Karpas-422 (cell line): Measurements from ENCODE around the gene CTSW. TPM values are rescaled to one million over a fixed set of nuclear protein-coding genes. Genes with fewer than 3 reads are reported as not detected.

Source experiments
- DNase-seq: peaks from one replicate; pipeline ENCODE4 v3.0.0-alpha.2; 2015
- H2AFZ ChIP-seq: fragments of 200-600 bp; sonication (generic); 2 replicates; pipeline ENCODE4 v1.6.1; 2014; ENCODE audit warnings: antibody characterized with exemption, low read length, mixed read lengths
- H3K27ac ChIP-seq: fragments of 200-600 bp; sonication (generic); 2 replicates; pipeline ENCODE4 v1.5.1; 2014; ENCODE audit warnings: mild to moderate bottlenecking, low read length, moderate library complexity
- H3K27me3 ChIP-seq: fragments of 200-600 bp; sonication (generic); 2 replicates; pipeline ENCODE4 v1.6.1; 2014; ENCODE audit warnings: low read length, mixed read lengths
- H3K36me3 ChIP-seq: fragments of 200-600 bp; sonication (generic); 2 replicates; pipeline ENCODE4 v1.6.1; 2014; ENCODE audit warnings: low read length, mixed read lengths; ENCODE audit not compliant: insufficient read depth
- H3K4me1 ChIP-seq: fragments of 200-600 bp; sonication (generic); 2 replicates; pipeline ENCODE4 v1.6.1; 2014; ENCODE audit warnings: mild to moderate bottlenecking, low read length, mixed read lengths
- H3K4me2 ChIP-seq: fragments of 200-600 bp; sonication (generic); 2 replicates; pipeline ENCODE4 v1.6.1; 2014; ENCODE audit warnings: low read length, low read depth, mild to moderate bottlenecking; ENCODE audit not compliant: poor library complexity, severe bottlenecking
- H3K4me3 ChIP-seq: fragments of 200-600 bp; sonication (generic); 2 replicates; pipeline ENCODE4 v1.5.1; 2014; ENCODE audit warnings: mild to moderate bottlenecking, antibody characterized with exemption, low read length, mixed read lengths
- H3K79me2 ChIP-seq: fragments of 200-600 bp; sonication (generic); 2 replicates; pipeline ENCODE4 v1.6.1; 2014; ENCODE audit warnings: mild to moderate bottlenecking, low read length, mixed read lengths
- H3K9ac ChIP-seq: fragments of 200-600 bp; sonication (generic); 2 replicates; pipeline ENCODE4 v1.6.0; 2014; ENCODE audit warnings: low read length
- H3K9me2 ChIP-seq: fragments of 200-600 bp; sonication (generic), shearing (Covaris generic); replicated peaks from 2 replicates; pipeline ENCODE4 v1.6.0; 2014; ENCODE audit warnings: mild to moderate bottlenecking, low read length, moderate library complexity; ENCODE audit not compliant: insufficient read depth
- H3K9me3 ChIP-seq: fragments of 300-700, 200-600 bp; sonication (generic); 2 replicates; pipeline ENCODE4 v1.6.1; 2014; ENCODE audit warnings: low read length, mixed read lengths
- H4K20me1 ChIP-seq: fragments of 200-600 bp; sonication (generic); 2 replicates; pipeline ENCODE4 v1.6.1; 2014; ENCODE audit warnings: mild to moderate bottlenecking, antibody characterized with exemption, low read length, low read depth; ENCODE audit not compliant: insufficient read depth
- total RNA-seq: library from RNA; depleted of rRNA; stranded (reverse); fragments of >200 nt; shearing (Covaris generic); gene quantifications from 2 replicates; pipeline ENCODE4 v1.2.3, GENCODE V29; 2014; ENCODE audit warnings: low replicate concordance

CTSW gene
- total RNA-seq, 1 experiment from 2014 or later, result not detected

- H3K36me3 ChIP-seq, result peaks cover 4% of the 10 kb centered on the region; the same call in 1 of the 2 replicates
- no peaks in the 10 kb centered on the region for H3K27me3 ChIP-seq
- H3K4me1 ChIP-seq, result peaks cover 12% of the 10 kb centered on the region
- peak; percentile 71 for DNase-seq
- no peaks in the 10 kb centered on the region for H3K9me3 ChIP-seq
- no peak overlapping the region for H3K4me2 ChIP-seq
- H4K20me1 ChIP-seq, result peaks cover 19% of the 10 kb centered on the region
- H3K79me2 ChIP-seq, result no peaks in the 10 kb centered on the region
- no peak overlapping the region for H3K27ac ChIP-seq
- H2AFZ ChIP-seq, result no peak overlapping the region
- no peaks in the 10 kb centered on the region for H3K9me2 ChIP-seq
- H3K4me3 ChIP-seq, result no peak overlapping the region
- no peak overlapping the region for H3K9ac ChIP-seq
Measured at GRCh38 chr11:65868076-65868667, 11.5 kb upstream of the CTSW start.

- Histone ChIP-seq H3K9me2 (no peaks in the 10 kb centered on the region), H3K9me3 (no peaks in the 10 kb centered on the region), H2AFZ (no peak overlapping the region), H3K4me3 (no peak overlapping the region), H3K4me2 (no peak overlapping the region), H3K4me1 (peaks cover 18% of the 10 kb centered on the region), H4K20me1 (peaks cover 19% of the 10 kb centered on the region), H3K36me3 (peaks cover 4% of the 10 kb centered on the region; the same call in 1 of the 2 replicates), H3K27ac (no peak overlapping the region), H3K79me2 (no peaks in the 10 kb centered on the region), H3K9ac (no peak overlapping the region), H3K27me3 (no peaks in the 10 kb centered on the region)
- DNase-seq, result no peak
Measured at GRCh38 chr11:65868907-65869306, 10.7 kb upstream of the CTSW start.

- Histone ChIP-seq H4K20me1 (peaks cover 19% of the 10 kb centered on the region), H3K9ac (no peak overlapping the region), H3K9me3 (no peaks in the 10 kb centered on the region), H3K4me2 (no peak overlapping the region), H2AFZ (no peak overlapping the region), H3K4me1 (peaks cover 18% of the 10 kb centered on the region), H3K27ac (no peak overlapping the region), H3K79me2 (no peaks in the 10 kb centered on the region), H3K36me3 (no peaks in the 10 kb centered on the region; the same call in 1 of the 2 replicates), H3K27me3 (no peaks in the 10 kb centered on the region), H3K4me3 (no peak overlapping the region), H3K9me2 (no peaks in the 10 kb centered on the region)
- peak; percentile 57 for DNase-seq
Measured at GRCh38 chr11:65869643-65870306, 9.9 kb upstream of the CTSW start.

GRCh38 chr11:65870307-65870658, 9.4 kb upstream of the CTSW start:
- no peak for DNase-seq
- peaks cover 18% of the 10 kb centered on the region for H3K4me1 ChIP-seq
- no peak overlapping the region for H3K27ac ChIP-seq
- no peaks in the 10 kb centered on the region for H3K9me3 ChIP-seq
- no peak overlapping the region for H3K9ac ChIP-seq
- H3K79me2 ChIP-seq, result no peaks in the 10 kb centered on the region
- no peak overlapping the region for H3K4me2 ChIP-seq
- no peaks in the 10 kb centered on the region; the same call in 1 of the 2 replicates for H3K36me3 ChIP-seq
- H3K4me3 ChIP-seq, result no peak overlapping the region
- no peak overlapping the region for H2AFZ ChIP-seq
- H3K27me3 ChIP-seq, result no peaks in the 10 kb centered on the region
- H4K20me1 ChIP-seq, result peaks cover 19% of the 10 kb centered on the region
- no peaks in the 10 kb centered on the region for H3K9me2 ChIP-seq

GRCh38 chr11:65870706-65871681, 8.6 kb upstream of the CTSW start:
- no peaks in the 10 kb centered on the region for H3K27me3 ChIP-seq
- H2AFZ ChIP-seq, result no peak overlapping the region
- H3K4me3 ChIP-seq, result no peak overlapping the region
- H3K36me3 ChIP-seq, result no peaks in the 10 kb centered on the region; the same call in 1 of the 2 replicates
- H3K9ac ChIP-seq, result no peak overlapping the region
- no peak overlapping the region for H3K27ac ChIP-seq
- no peak for DNase-seq
- H3K9me2 ChIP-seq, result no peaks in the 10 kb centered on the region
- H4K20me1 ChIP-seq, result peaks cover 19% of the 10 kb centered on the region
- H3K4me2 ChIP-seq, result no peak overlapping the region
- H3K9me3 ChIP-seq, result no peaks in the 10 kb centered on the region
- H3K79me2 ChIP-seq, result no peaks in the 10 kb centered on the region
- H3K4me1 ChIP-seq, result peaks cover 18% of the 10 kb centered on the region

GRCh38 chr11:65871811-65872548, 7.7 kb upstream of the CTSW start:
- Histone ChIP-seq H3K4me3 (no peak overlapping the region), H3K79me2 (no peaks in the 10 kb centered on the region), H3K9me3 (no peaks in the 10 kb centered on the region), H3K4me2 (no peak overlapping the region), H3K27ac (no peak overlapping the region), H2AFZ (no peak overlapping the region), H3K27me3 (no peaks in the 10 kb centered on the region), H3K36me3 (no peaks in the 10 kb centered on the region; the same call in 1 of the 2 replicates), H3K9ac (no peak overlapping the region), H3K9me2 (no peaks in the 10 kb centered on the region), H3K4me1 (peaks cover 18% of the 10 kb centered on the region), H4K20me1 (peaks cover 16% of the 10 kb centered on the region)
- no peak for DNase-seq

- H3K79me2 ChIP-seq, result no peaks in the 10 kb centered on the region
- no peak within 1 kb of the TSS for H3K27ac ChIP-seq
- H4K20me1 ChIP-seq, result peaks cover 10% of the 10 kb centered on the region
- no peaks in the 10 kb centered on the region for H3K27me3 ChIP-seq
- no peak for DNase-seq
- no peaks in the 10 kb centered on the region for H3K9me2 ChIP-seq
- no peaks in the 10 kb centered on the region for H3K36me3 ChIP-seq
- H2AFZ ChIP-seq, result peak within 1 kb of the TSS; percentile 98
- H3K9me3 ChIP-seq, result no peaks in the 10 kb centered on the region
- peak within 1 kb of the TSS; percentile 63; the same call in 1 of the 2 replicates for H3K4me3 ChIP-seq
- H3K4me2 ChIP-seq, result peak within 1 kb of the TSS; percentile 90
- peaks cover 15% of the 10 kb centered on the region for H3K4me1 ChIP-seq
- H3K9ac ChIP-seq, result peak within 1 kb of the TSS; percentile 79
Measured at GRCh38 chr11:65872586-65873317, 6.9 kb upstream of the CTSW start, which contains the start of gene EFEMP2. Gene EFEMP2, minus strand, starts transcription at chr11:65872800. Its CDS starts 446 bp downstream, at chr11:65872354.
